GM13976 (cell line): Measurements from ENCODE around the gene NPEPL1.
"Not testable (repeated sequence)": the region's sequence is repeated elsewhere in the genome, so short reads cannot be mapped to it uniquely, and the experiment has no call there.

ENCODE experiments used
- DNase-seq: peaks from one replicate; pipeline ENCODE4 v3.0.0; 2012; ENCODE audit warnings: low spot score
- CTCF ChIP-seq: IDR thresholded peaks from 2 replicates; pipeline ENCODE4 v1.5.1; 2012; ENCODE audit warnings: borderline replicate concordance, mild to moderate bottlenecking; ENCODE audit not compliant: insufficient read depth; ENCODE audit errors: extremely low read depth, missing control alignments, control extremely low read depth
- in situ Hi-C: fragments of 300-500 bp; cut with MboI; formaldehyde crosslinking; loops from one replicate; pipeline ENCODE4 v1.12.0; 2022; ENCODE audit warnings: low sequenced_read_pairs, mixed read lengths, inconsistent platforms; ENCODE audit not compliant: unreplicated experiment

Gene NPEPL1

GRCh38 chr20:58746620-58747019 is 54.0 kb downstream of the NPEPL1 start:
- no peak for TF ChIP-seq CTCF
- in situ Hi-C loops, result no loop called here

GRCh38 chr20:58747211-58747610 is 54.6 kb downstream of the NPEPL1 start:
- TF ChIP-seq CTCF, result no peak
- DNase-seq, result no peak
- in situ Hi-C loops, result no loop called here

More at GRCh38 chr20:58746620-58747019, 54.0 kb downstream of the NPEPL1 start:
- no peak for DNase-seq

GRCh38 chr20:58748618-58749017 is 56.0 kb downstream of the NPEPL1 start:
- in situ Hi-C loops, result no loop called here
- no peak for TF ChIP-seq CTCF
- DNase-seq, result no peak

GRCh38 chr20:58749098-58749769 is 56.6 kb downstream of the NPEPL1 start:
- TF ChIP-seq CTCF, result no peak
- no peak for DNase-seq
- in situ Hi-C loops, result no loop called here

- TF ChIP-seq CTCF, result no peak
- DNase-seq, result no peak
- in situ Hi-C loops, result no loop called here
These were observed 57.4 kb downstream of the NPEPL1 start for GRCh38 chr20:58749979-58750378.

GRCh38 chr20:58750706-58751105 is 58.1 kb downstream of the NPEPL1 start:
- DNase-seq, in situ Hi-C loops: not testable (repeated sequence)

GRCh38 chr20:58751979-58752378 is 59.4 kb downstream of the NPEPL1 start:
- DNase-seq, result no peak
- no peak for TF ChIP-seq CTCF
- in situ Hi-C loops, result no loop called here
